Lung (tissue), 12 donors: ENCODE data around the gene PCNT. TPM values are rescaled to one million over a fixed set of nuclear protein-coding genes. Genes with fewer than 3 reads are reported as not detected.
A peak's percentile ranks its signal among the peaks of the same experiment; 100 is the strongest.
"Not testable (repeated sequence)": the region's sequence is repeated elsewhere in the genome, so short reads cannot be mapped to it uniquely, and the experiment has no call there.

Source experiments
- ATAC-seq: fragments of 200-7000 bp; cut with Tn5 transposase; one replicate; pipeline ENCODE4 v1.9.1; 2020; ENCODE audit warnings: moderate number of reproducible peaks; ENCODE audit not compliant: insufficient read depth, low FRiP score
- DNase-seq, 3 donors: peaks; one replicate each; pipeline ENCODE4 v3.0.0-alpha.2; 2013 to 2017
- H3K27ac ChIP-seq, 2 donors: one replicate each; pipeline ENCODE4 v1.5.1; 2013; ENCODE audit warnings: mild to moderate bottlenecking in 2 of 2, moderate library complexity in 2 of 2, control low read depth in 1 of 2, inconsistent platforms in 1 of 2, low read depth in 1 of 2, low read length in 1 of 2
- H3K27me3 ChIP-seq, 3 donors: one replicate each; pipeline ENCODE4 v1.5.1; 2013; ENCODE audit warnings: low read length in 2 of 3; ENCODE audit not compliant: control insufficient read depth in 3 of 3, insufficient read depth in 3 of 3
- H3K36me3 ChIP-seq, 4 donors: one replicate each; pipeline ENCODE4 v1.5.1; 2013; ENCODE audit warnings: low read length in 4 of 4, mild to moderate bottlenecking in 1 of 4, moderate library complexity in 1 of 4; ENCODE audit not compliant: control insufficient read depth in 4 of 4, insufficient read depth in 4 of 4
- H3K4me1 ChIP-seq, 5 donors: one replicate each; pipeline ENCODE4 v1.5.1; 2013; ENCODE audit warnings: low read length in 5 of 5, mild to moderate bottlenecking in 2 of 5, moderate library complexity in 1 of 5; ENCODE audit not compliant: control insufficient read depth in 5 of 5, insufficient read depth in 5 of 5
- H3K4me3 ChIP-seq: one replicate; pipeline ENCODE4 v1.5.1; 2013; ENCODE audit warnings: mild to moderate bottlenecking, control low read depth, moderate library complexity
- H3K9ac ChIP-seq, 2 donors: one replicate each; pipeline ENCODE4 v1.5.1; 2013; ENCODE audit warnings: low read length in 2 of 2, control low read depth in 1 of 2; ENCODE audit not compliant: insufficient read depth in 1 of 2
- H3K9me3 ChIP-seq, 4 donors: one replicate each; pipeline ENCODE4 v1.5.1; 2013; ENCODE audit warnings: low read length in 3 of 4, mild to moderate bottlenecking in 1 of 4, moderate library complexity in 1 of 4; ENCODE audit not compliant: control insufficient read depth in 4 of 4, insufficient read depth in 3 of 4
- CTCF ChIP-seq: IDR thresholded peaks from 2 replicates; pipeline ENCODE4 v1.5.1; 2012; ENCODE audit warnings: mild to moderate bottlenecking; ENCODE audit errors: control extremely low read depth, extremely low read depth
- WGBS, 2 donors: extraction: QIAGEN DNeasy Blood & Tissue Kit; methylation state at CpG; one replicate each; pipeline ENCODE4 v1.1.7; 2013; 5-methylcytosine and 5-hydroxymethylcytosine counted together
- polyA plus RNA-seq, 2 donors: library from polyadenylated mRNA; stranded (reverse); fragments of 200-250 nt; gene quantifications; one replicate each; pipeline ENCODE4 v1.2.1, GENCODE V29; 2013
- total RNA-seq, 2 donors: library from RNA; depleted of rRNA in 1 of 2; stranded (reverse); fragments of >200 nt in 1 of 2; gene quantifications; one replicate each; pipeline ENCODE4 v1.2.1, GENCODE V29; 2014 to 2021
- donor health status: control.
- donor health status: control.
- donor health status: Bipolar disorder and iron deficiency.
- donor health status: healthy.
- donor health status: DM: yes; HTN: yes; CAD: no.

The PCNT gene
- total and polyA plus RNA-seq, 4 donors = 9.8 to 37.2 (median 18.5) TPM

GRCh38 chr21:46371204-46372013 lies 47.5 kb downstream of the PCNT start:
- H3K9ac ChIP-seq = no peak overlapping the region
- H3K4me1 ChIP-seq = peaks cover 0 to 1% (median 0%) of the 10 kb centered on the region in 5 donors
- H3K36me3 ChIP-seq = peaks cover 6 to 29% (median 10%) of the 10 kb centered on the region in 4 donors
- H3K4me3 ChIP-seq = no peak overlapping the region
- H3K27me3 ChIP-seq = no peaks in the 10 kb centered on the region
- no peak for ATAC-seq
- DNase-seq = no peak
- no peak overlapping the region for H3K27ac ChIP-seq
- no peak for TF ChIP-seq CTCF
- peaks cover 0 to 3% (median 1%) of the 10 kb centered on the region in 4 donors for H3K9me3 ChIP-seq
- WGBS, 2 donors = 97 to 98% methylated on average over 16 of the region's 16 CpGs

GRCh38 chr21:46372014-46372485 lies 48.1 kb downstream of the PCNT start:
- ATAC-seq = no peak

GRCh38 chr21:46372947-46373346 lies 49.0 kb downstream of the PCNT start:
- not testable (repeated sequence) for H3K9me3 ChIP-seq, H3K27me3 ChIP-seq, ATAC-seq, H3K9ac ChIP-seq, H3K4me1 ChIP-seq, H3K27ac ChIP-seq, H3K4me3 ChIP-seq, DNase-seq
- 92 to 98% methylated on average over 10 of the region's 10 CpGs for WGBS, 2 donors
- H3K36me3 ChIP-seq = peaks cover 0 to 17% (median 7%) of the 10 kb centered on the region in 4 donors

More at GRCh38 chr21:46372014-46372485, 48.1 kb downstream of the PCNT start:
- no peaks in the 10 kb centered on the region for H3K27me3 ChIP-seq
- 95 to 97% methylated on average over 7 of the region's 7 CpGs for WGBS, 2 donors
- TF ChIP-seq CTCF = no peak
- peaks cover 0 to 3% (median 1%) of the 10 kb centered on the region in 4 donors for H3K9me3 ChIP-seq
- H3K9ac ChIP-seq = no peak overlapping the region
- H3K4me1 ChIP-seq = no peaks in the 10 kb centered on the region
- DNase-seq = no peak
- peaks cover 3 to 24% (median 6%) of the 10 kb centered on the region in 4 donors for H3K36me3 ChIP-seq
- no peak overlapping the region for H3K27ac ChIP-seq
- no peak overlapping the region for H3K4me3 ChIP-seq

- peak overlapping the region in 1 of 2 donors; percentile 71 for H3K27ac ChIP-seq
- no peaks in the 10 kb centered on the region for H3K4me1 ChIP-seq
- H3K4me3 ChIP-seq = no peak overlapping the region
- H3K36me3 ChIP-seq = peaks cover 0 to 15% (median 9%) of the 10 kb centered on the region in 4 donors
- DNase-seq = no peak
- peaks cover 0 to 3% (median 1%) of the 10 kb centered on the region in 4 donors for H3K9me3 ChIP-seq
- no peak for ATAC-seq
- no peak for TF ChIP-seq CTCF
- no peak overlapping the region for H3K9ac ChIP-seq
- 93% methylated on average over 21 of the region's 21 CpGs for WGBS, 2 donors
- H3K27me3 ChIP-seq = no peaks in the 10 kb centered on the region
These were observed 50.9 kb downstream of the PCNT start for GRCh38 chr21:46374761-46375389.
